Heart left ventricle (tissue), 16 donors: ENCODE data around the gene STYXL1. TPM values are rescaled to one million over a fixed set of nuclear protein-coding genes. Genes with fewer than 3 reads are reported as not detected.
A peak's percentile ranks its signal among the peaks of the same experiment; 100 is the strongest.

ENCODE experiments used
- ATAC-seq, 4 donors: fragments of 200-7000 bp; cut with Tn5 transposase; one replicate each; pipeline ENCODE4 v1.9.1; 2020 to 2022; ENCODE audit warnings: moderate library complexity in 4 of 4, mild to moderate bottlenecking in 3 of 4, moderate number of reproducible peaks in 1 of 4
- DNase-seq, 5 donors: peaks; one replicate each; pipeline ENCODE4 v3.0.0-alpha.2; 2020
- H3K27ac ChIP-seq, 12 donors: fragments of 200-600 bp; sonication (generic) in 4 of 12; one replicate each; pipeline versions ENCODE4 v1.5.0 to v1.8.0; 2016 to 2022; ENCODE audit warnings: mild to moderate bottlenecking in 2 of 12
- H3K27me3 ChIP-seq, 9 donors: fragments of 200-600 bp; sonication (generic) in 2 of 9; one replicate each; pipeline versions ENCODE4 v1.5.1 to v1.8.0; 2016 to 2022; ENCODE audit warnings: mild to moderate bottlenecking in 3 of 9
- H3K36me3 ChIP-seq, 9 donors: fragments of 200-600 bp; sonication (generic) in 2 of 9; one replicate each; pipeline versions ENCODE4 v1.5.0 to v1.8.0; 2018 to 2022; ENCODE audit warnings: mild to moderate bottlenecking in 2 of 9
- H3K4me1 ChIP-seq, 12 donors: fragments of 200-600 bp; sonication (generic) in 4 of 12; one replicate each; pipeline versions ENCODE4 v1.5.0 to v1.8.0; 2016 to 2022; ENCODE audit warnings: mild to moderate bottlenecking in 3 of 12
- H3K4me3 ChIP-seq, 12 donors: fragments of 200-600 bp; sonication (generic) in 4 of 12; one replicate each; pipeline versions ENCODE4 v1.5.0 to v1.8.0; 2017 to 2022; ENCODE audit warnings: mild to moderate bottlenecking in 9 of 12, moderate library complexity in 4 of 12
- H3K9me3 ChIP-seq, 12 donors: fragments of 200-600 bp; sonication (generic) in 4 of 12; one replicate each; pipeline versions ENCODE4 v1.5.0 to v1.8.0; 2016 to 2022; ENCODE audit warnings: mild to moderate bottlenecking in 1 of 12
- POLR2A ChIP-seq, 2 donors: fragments of 450-650 bp; IDR thresholded peaks; one replicate each; pipeline ENCODE4 v1.6.1; 2017; ENCODE audit warnings: antibody characterized with exemption in 2 of 2, mild to moderate bottlenecking in 2 of 2, moderate library complexity in 2 of 2
- WGBS, 4 donors: extraction: QIAGEN DNeasy Blood & Tissue Kit in 2 of 4; methylation state at CpG; one replicate each; pipeline versions ENCODE4 v1.1.5 to v1.1.7; 2013 to 2018; 5-methylcytosine and 5-hydroxymethylcytosine counted together
- intact Hi-C, 10 donors: fragments of 100-400 bp; cut with DNase I; formaldehyde crosslinking; loops; one replicate each; pipeline versions ENCODE4 v1.11.1 to v1.14.2; 2022
- polyA plus RNA-seq, 2 donors: library from polyadenylated mRNA; stranded (reverse); fragments of 200-250 nt; gene quantifications; one replicate each; pipeline ENCODE4 v1.2.3, GENCODE V29; 2013
- total RNA-seq, 9 donors: library from RNA; depleted of rRNA in 2 of 9; stranded (reverse); fragments of >200 nt in 2 of 9; fragmentation: NEBNext Ultra II Directional in 3 of 9; extraction: Animal tissue kit (Norgen Biotek cat#: 25700) in 3 of 9; gene quantifications; one replicate each; pipeline versions ENCODE4 v1.1.0 to v1.2.4, GENCODE V29; 2016 to 2023
- TF ChIP-seq, protein P1 (sequence below), 12 donors: fragments of 200-600 bp; sonication (generic) in 4 of 12; IDR thresholded peaks; one replicate each; pipeline versions ENCODE4 v1.5.0 to v1.8.0; 2018 to 2022; ENCODE audit warnings: antibody characterized with exemption in 12 of 12, mild to moderate bottlenecking in 5 of 12
- donor health status: ischemic (EF 13 %, LVEDD 7.1; RV severe dilation, severe dysfunction).
- donor health status: healthy with polysubstance abuse.
- donor health status: DM: no; HTN: yes; CAD: no.
- donor health status: DM: no; HTN: no; CAD: no.
- donor health status: ischemic (EF 25% LVEDD 6.9; RV normal size, moderate dysfunction).
- donor health status: ischemic (EF 25% LVEDD 5.7; RV mildly dilated, moderate dysfunction).
- donor health status: healthy.
- donor health status: DM: yes; HTN: yes; CAD: no.
- donor health status: ischemic (EF 35%, LVEDD 5.7; RV mildly dilated, moderate dysfunction).
- donor health status: nonischemic (EF 11% LVEDD 7.7; RV severe dilation, severe dysfunction).
- donor health status: DM: yes; HTN: yes; CAD: no.
- donor health status: PGD.
- donor health status: ischemic (EF 29% LVEDD 5.4; RV normal size, mild dysfunction).
- donor health status: nonischemic (EF 23%, LVEDD 6.1; RV moderate dilation, normal function).

Gene STYXL1
- total and polyA plus RNA-seq, 11 donors, result 7.9 to 44.3 (median 19.1) TPM

DNA sequence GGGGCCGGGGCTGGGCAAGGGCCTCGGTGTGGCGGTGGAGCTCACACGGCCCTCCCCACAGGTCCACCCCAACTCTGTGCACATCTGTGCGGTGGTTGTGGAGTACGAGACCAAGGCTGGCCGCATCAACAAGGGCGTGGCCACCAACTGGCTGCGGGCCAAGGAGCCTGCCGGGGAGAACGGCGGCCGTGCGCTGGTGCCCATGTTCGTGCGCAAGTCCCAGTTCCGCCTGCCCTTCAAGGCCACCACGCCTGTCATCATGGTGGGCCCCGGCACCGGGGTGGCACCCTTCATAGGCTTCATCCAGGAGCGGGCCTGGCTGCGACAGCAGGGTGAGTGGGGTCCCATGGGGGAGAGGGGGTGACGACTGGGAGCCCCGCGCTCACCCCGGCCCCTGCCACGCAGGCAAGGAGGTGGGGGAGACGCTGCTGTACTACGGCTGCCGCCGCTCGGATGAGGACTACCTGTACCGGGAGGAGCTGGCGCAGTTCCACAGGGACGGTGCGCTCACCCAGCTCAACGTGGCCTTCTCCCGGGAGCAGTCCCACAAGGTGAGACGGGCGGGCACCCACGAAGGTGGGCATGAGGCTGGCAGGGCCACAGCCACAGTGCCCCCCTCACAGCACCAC is 62.2 kb downstream of the STYXL1 start:
- TF ChIP-seq, protein P1, sequence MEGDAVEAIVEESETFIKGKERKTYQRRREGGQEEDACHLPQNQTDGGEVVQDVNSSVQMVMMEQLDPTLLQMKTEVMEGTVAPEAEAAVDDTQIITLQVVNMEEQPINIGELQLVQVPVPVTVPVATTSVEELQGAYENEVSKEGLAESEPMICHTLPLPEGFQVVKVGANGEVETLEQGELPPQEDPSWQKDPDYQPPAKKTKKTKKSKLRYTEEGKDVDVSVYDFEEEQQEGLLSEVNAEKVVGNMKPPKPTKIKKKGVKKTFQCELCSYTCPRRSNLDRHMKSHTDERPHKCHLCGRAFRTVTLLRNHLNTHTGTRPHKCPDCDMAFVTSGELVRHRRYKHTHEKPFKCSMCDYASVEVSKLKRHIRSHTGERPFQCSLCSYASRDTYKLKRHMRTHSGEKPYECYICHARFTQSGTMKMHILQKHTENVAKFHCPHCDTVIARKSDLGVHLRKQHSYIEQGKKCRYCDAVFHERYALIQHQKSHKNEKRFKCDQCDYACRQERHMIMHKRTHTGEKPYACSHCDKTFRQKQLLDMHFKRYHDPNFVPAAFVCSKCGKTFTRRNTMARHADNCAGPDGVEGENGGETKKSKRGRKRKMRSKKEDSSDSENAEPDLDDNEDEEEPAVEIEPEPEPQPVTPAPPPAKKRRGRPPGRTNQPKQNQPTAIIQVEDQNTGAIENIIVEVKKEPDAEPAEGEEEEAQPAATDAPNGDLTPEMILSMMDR (IDR thresholded peaks at IDR 0.05), result no peak
- no peak for TF ChIP-seq POLR2A (IDR thresholded peaks at IDR 0.05)
- H3K4me3 ChIP-seq, result no peak overlapping the region
- peak overlapping the region in 7 of 12 donors; percentile 13 to 76 (median 28) for H3K27ac ChIP-seq
- DNase-seq (peak in 4 of 5 donors; percentile 52 to 73 (median 56)), ATAC-seq (peak in 1 of 4 donors; percentile 0)
- peaks cover 0 to 33% (median 9%) of the 10 kb centered on the region in 12 donors for H3K4me1 ChIP-seq
- intact Hi-C loops, result loop anchor here in 2 of 10 donors (5.0 to 10.0 kb wide), 2 partner anchors 68 to 71 kb away; partner anchors contain the start of gene POR (in 2 of the 2)
- no peaks in the 10 kb centered on the region for H3K27me3 ChIP-seq
- H3K36me3 ChIP-seq, result peaks cover 2 to 76% (median 68%) of the 10 kb centered on the region in 9 donors
- no peaks in the 10 kb centered on the region for H3K9me3 ChIP-seq
- 66 to 88% (median 84%) methylated on average over 29 to 41 of the region's 41 CpGs for WGBS, 4 donors

DNA sequence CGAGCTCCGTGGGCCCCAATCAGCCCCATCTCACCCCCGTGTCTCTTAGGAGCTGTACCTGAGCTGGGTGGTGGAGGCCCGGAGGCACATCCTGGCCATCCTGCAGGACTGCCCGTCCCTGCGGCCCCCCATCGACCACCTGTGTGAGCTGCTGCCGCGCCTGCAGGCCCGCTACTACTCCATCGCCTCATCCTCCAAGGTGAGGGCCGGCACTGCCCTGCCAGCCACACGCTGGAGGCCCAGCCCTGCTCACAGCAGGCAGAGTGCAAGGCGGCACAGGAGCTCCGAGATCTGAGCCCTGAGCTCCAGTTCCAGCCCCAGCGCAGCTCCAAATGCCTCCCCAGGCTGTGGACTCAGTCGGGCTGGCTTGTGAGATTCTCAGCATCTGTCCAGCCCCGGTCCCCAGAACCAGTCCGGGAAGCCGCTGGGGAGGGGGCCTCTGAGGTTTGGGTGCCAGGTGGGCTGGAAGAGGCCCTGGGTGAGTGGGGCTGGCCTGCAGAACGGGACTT is 62.7 kb downstream of the STYXL1 start:
- Histone ChIP-seq H3K27me3 (no peaks in the 10 kb centered on the region), H3K36me3 (peaks cover 2 to 82% (median 74%) of the 10 kb centered on the region in 9 donors), H3K27ac (peak overlapping the region in 4 of 12 donors; percentile 13 to 76 (median 36)), H3K4me3 (no peak overlapping the region), H3K9me3 (no peaks in the 10 kb centered on the region), H3K4me1 (peaks cover 0 to 36% (median 4%) of the 10 kb centered on the region in 12 donors)
- 84 to 96% (median 90%) methylated on average over 16 to 21 of the region's 21 CpGs for WGBS, 4 donors
- ATAC-seq (no peak), DNase-seq (peak in 2 of 5 donors; percentile 26 to 64)
- no peak for TF ChIP-seq POLR2A (IDR thresholded peaks at IDR 0.05)
- TF ChIP-seq, protein P1 (IDR thresholded peaks at IDR 0.05), result no peak
- intact Hi-C loops, result loop anchor here in 2 of 10 donors (5.0 to 10.0 kb wide), 2 partner anchors 68 to 70 kb away; partner anchors contain the start of gene POR (in 2 of the 2)

DNA sequence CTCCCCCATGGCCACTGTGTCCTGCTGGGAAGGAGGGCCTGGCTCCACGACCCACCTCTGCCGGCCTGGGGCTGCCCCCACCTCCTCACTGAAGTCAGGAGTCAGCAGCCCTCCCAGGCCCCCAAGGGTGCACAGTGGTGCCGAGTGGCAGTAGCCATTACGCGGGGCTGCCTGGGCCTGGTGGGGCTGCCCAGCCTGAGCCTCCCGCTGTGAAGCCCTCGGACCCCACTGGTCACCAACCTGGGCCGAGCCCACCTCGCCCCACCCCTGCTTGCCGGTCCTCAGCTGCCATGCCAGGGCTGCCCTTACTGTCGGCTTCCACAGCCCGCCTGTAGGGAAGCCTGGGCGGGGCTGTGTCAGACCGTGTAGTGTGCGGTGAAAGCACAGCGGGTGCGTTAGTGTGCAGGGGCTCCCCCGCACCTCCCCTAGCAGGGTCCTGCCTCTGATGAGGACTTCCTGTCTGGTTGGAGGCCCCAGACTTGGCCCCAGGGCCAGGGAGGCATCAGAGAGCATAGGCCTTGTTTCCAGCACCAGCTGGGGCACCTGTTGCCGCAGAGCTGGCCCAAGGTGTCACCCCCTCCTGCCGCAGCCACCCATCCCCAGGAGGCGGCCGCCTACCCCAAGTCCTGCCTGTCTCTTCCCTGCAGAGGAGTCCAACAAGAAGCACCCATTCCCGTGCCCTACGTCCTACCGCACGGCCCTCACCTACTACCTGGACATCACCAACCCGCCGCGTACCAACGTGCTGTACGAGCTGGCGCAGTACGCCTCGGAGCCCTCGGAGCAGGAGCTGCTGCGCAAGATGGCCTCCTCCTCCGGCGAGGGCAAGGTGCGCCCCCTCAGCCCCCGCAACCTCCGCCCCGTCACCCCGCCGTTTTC is 63.4 kb downstream of the STYXL1 start:
- Histone ChIP-seq H3K4me1 (peaks cover 0 to 36% (median 4%) of the 10 kb centered on the region in 12 donors), H3K27me3 (no peaks in the 10 kb centered on the region), H3K4me3 (no peak overlapping the region), H3K9me3 (no peaks in the 10 kb centered on the region), H3K27ac (peak overlapping the region in 2 of 12 donors; percentile 33 to 76), H3K36me3 (peaks cover 2 to 89% (median 81%) of the 10 kb centered on the region in 9 donors)
- DNase-seq, result peak in 2 of 5 donors; percentile 29 to 36
- 91 to 93% (median 91%) methylated on average over 35 to 44 of the region's 44 CpGs for WGBS, 4 donors
- no peak for ATAC-seq
- intact Hi-C loops, result loop anchor here in 2 of 10 donors (5.0 to 10.0 kb wide), 2 partner anchors 67 to 70 kb away; partner anchors contain the start of gene POR (in 2 of the 2)
- TF ChIP-seq POLR2A (IDR thresholded peaks at IDR 0.05), result no peak
- TF ChIP-seq, protein P1 (IDR thresholded peaks at IDR 0.05), result no peak
